Fibroblast of lung (primary cell): ENCODE data around the gene SLC2A1. TPM values are rescaled to one million over a fixed set of nuclear protein-coding genes. Genes with fewer than 3 reads are reported as not detected.

ENCODE experiments used
- DNase-seq, 2 donors: peaks; one replicate each; pipeline versions ENCODE4 v3.0.0 to v3.0.0-alpha.2; 2010; ENCODE audit warnings: low read depth in 2 of 2
- H2AFZ ChIP-seq: 2 replicates; pipeline ENCODE4 v1.5.1; 2012; ENCODE audit warnings: low read length, control low read depth, inconsistent platforms
- H3K27ac ChIP-seq: 2 replicates; pipeline ENCODE4 v1.5.1; 2011; ENCODE audit warnings: low read length, control low read depth; ENCODE audit not compliant: insufficient read depth
- H3K27me3 ChIP-seq: 2 replicates; pipeline ENCODE4 v1.5.1; 2011; ENCODE audit warnings: mild to moderate bottlenecking, low read length; ENCODE audit not compliant: control insufficient read depth, insufficient read depth
- H3K36me3 ChIP-seq: 2 replicates; pipeline ENCODE4 v1.5.1; 2011; ENCODE audit warnings: low read length; ENCODE audit not compliant: control insufficient read depth, insufficient read depth
- H3K4me1 ChIP-seq: 2 replicates; pipeline ENCODE4 v1.5.1; 2011; ENCODE audit warnings: low read length; ENCODE audit not compliant: control insufficient read depth, insufficient read depth; ENCODE audit errors: extremely low read depth
- H3K4me2 ChIP-seq: 2 replicates; pipeline ENCODE4 v1.5.1; 2011; ENCODE audit warnings: low read length, control low read depth; ENCODE audit not compliant: insufficient read depth; ENCODE audit errors: extremely low read depth
- H3K4me3 ChIP-seq, 4 experiments: fragments of 200-600 bp in 1 of 4; sonication (generic) in 1 of 4; replicated peaks in 1 of 4; 2 replicates each; pipeline ENCODE4 v1.5.1; 2011 to 2016; ENCODE audit warnings: low read length in 4 of 4, low read depth in 3 of 4, mild to moderate bottlenecking in 3 of 4, control low read depth in 2 of 4, inconsistent platforms in 1 of 4, mixed read lengths in 1 of 4; ENCODE audit not compliant: insufficient read depth in 1 of 4; ENCODE audit errors: control extremely low read depth in 1 of 4
- H3K79me2 ChIP-seq: 2 replicates; pipeline ENCODE4 v1.5.1; 2012; ENCODE audit warnings: mild to moderate bottlenecking, low read length, inconsistent platforms; ENCODE audit not compliant: control insufficient read depth, insufficient read depth
- H3K9ac ChIP-seq: 2 replicates; pipeline ENCODE4 v1.5.1; 2011; ENCODE audit warnings: mild to moderate bottlenecking, low read length, control low read depth; ENCODE audit not compliant: insufficient read depth
- H3K9me3 ChIP-seq: 2 replicates; pipeline ENCODE4 v1.5.1; 2012; ENCODE audit warnings: low read depth, low read length; ENCODE audit not compliant: control insufficient read depth, insufficient read depth
- H4K20me1 ChIP-seq: 2 replicates; pipeline ENCODE4 v1.5.1; 2011; ENCODE audit warnings: low read length; ENCODE audit not compliant: control insufficient read depth, insufficient read depth; ENCODE audit errors: extremely low read depth
- CTCF ChIP-seq, 2 donors: IDR thresholded peaks in 1 of 2; conservative IDR thresholded peaks in 1 of 2; 1 replicate in 1 of 2; 2 replicates in 1 of 2; pipeline ENCODE4 v1.5.1; 2011 to 2012; ENCODE audit warnings: low read length in 2 of 2, control low read depth in 1 of 2, inconsistent platforms in 1 of 2, low read depth in 1 of 2, mild to moderate bottlenecking in 1 of 2
- EZH2 ChIP-seq: IDR thresholded peaks from 2 replicates; pipeline ENCODE4 v1.5.1; 2012; ENCODE audit warnings: low read length, control low read depth, mild to moderate bottlenecking; ENCODE audit errors: missing control alignments
- polyA plus RNA-seq, 2 donors: library from polyadenylated mRNA; depleted of rRNA in 1 of 2; stranded (reverse) in 1 of 2; unstranded in 1 of 2; fragments of >200 nt; gene quantifications; 2 replicates each; pipeline ENCODE4 v1.2.1, GENCODE V29; 2011 to 2012; ENCODE audit warnings: missing spikeins in 1 of 2
- total RNA-seq: library from RNA; depleted of rRNA; stranded (reverse); fragments of >200 nt; gene quantifications from 2 replicates; pipeline ENCODE4 v1.2.1, GENCODE V29; 2014

SLC2A1 gene
- total and polyA plus RNA-seq, 2 donors (not counting 1 experiment from before 2014, with no cell fraction given), result 29.9 to 56.5 TPM

GRCh38 chr1:42927274-42927841 lies 31.3 kb downstream of the SLC2A1 start:
- no peak for DNase-seq
- Histone ChIP-seq H3K79me2 (no peaks in the 10 kb centered on the region), H3K27me3 (no peaks in the 10 kb centered on the region), H3K4me1 (peaks cover 5% of the 10 kb centered on the region), H3K4me2 (no peak overlapping the region), H3K36me3 (peaks cover 24% of the 10 kb centered on the region), H4K20me1 (no peaks in the 10 kb centered on the region), H3K9me3 (no peaks in the 10 kb centered on the region), H3K9ac (no peak overlapping the region), H3K4me3 (no peak overlapping the region), H3K27ac (no peak overlapping the region), H2AFZ (no peak overlapping the region)
- TF ChIP-seq EZH2 (no peak), CTCF (conservative IDR thresholded peaks at IDR 0.05 in 1 of 2, IDR thresholded peaks at IDR 0.05 in 1 of 2; ENCODE audit: low read depth in 1 of 2, low read length in 2 of 2) (no peak)

GRCh38 chr1:42926879-42927242 lies 31.8 kb downstream of the SLC2A1 start:
- no peaks in the 10 kb centered on the region for H3K27me3 ChIP-seq
- no peaks in the 10 kb centered on the region for H4K20me1 ChIP-seq
- no peak overlapping the region for H3K27ac ChIP-seq
- no peak overlapping the region for H3K4me3 ChIP-seq
- H2AFZ ChIP-seq, result no peak overlapping the region
- peaks cover 5% of the 10 kb centered on the region for H3K4me1 ChIP-seq
- H3K9ac ChIP-seq, result no peak overlapping the region
- no peaks in the 10 kb centered on the region for H3K9me3 ChIP-seq
- peaks cover 24% of the 10 kb centered on the region for H3K36me3 ChIP-seq
- no peak for TF ChIP-seq EZH2
- no peak overlapping the region for H3K4me2 ChIP-seq
- no peak for DNase-seq
- H3K79me2 ChIP-seq, result no peaks in the 10 kb centered on the region

- Histone ChIP-seq H3K9ac (no peak overlapping the region), H4K20me1 (no peaks in the 10 kb centered on the region), H3K4me3 (no peak overlapping the region), H3K4me2 (no peak overlapping the region), H3K9me3 (no peaks in the 10 kb centered on the region), H3K4me1 (peaks cover 5% of the 10 kb centered on the region), H3K36me3 (peaks cover 24% of the 10 kb centered on the region), H2AFZ (no peak overlapping the region), H3K79me2 (no peaks in the 10 kb centered on the region), H3K27me3 (no peaks in the 10 kb centered on the region), H3K27ac (no peak overlapping the region)
- no peak for DNase-seq
- TF ChIP-seq EZH2, result no peak
These were observed 32.3 kb downstream of the SLC2A1 start for GRCh38 chr1:42926235-42926878.
